Thyroid gland (tissue), 4 donors: ENCODE data around the gene UGT3A1.

Experiments used
- POLR2A ChIP-seq, 2 donors: fragments of 450-650 bp; IDR thresholded peaks; one replicate each; pipeline ENCODE4 v1.6.1; 2017; ENCODE audit warnings: antibody characterized with exemption in 2 of 2, mild to moderate bottlenecking in 2 of 2, moderate library complexity in 1 of 2
- TF ChIP-seq, protein P1 (sequence below), 6 experiments: fragments of 200-600 bp in 3 of 6; fragments of 450-650 bp in 3 of 6; sonication (generic) in 3 of 6; IDR thresholded peaks; one replicate each; pipeline ENCODE4 v1.5.1; 2016 to 2019; ENCODE audit warnings: antibody characterized with exemption in 6 of 6, mild to moderate bottlenecking in 2 of 6, inconsistent platforms in 1 of 6, moderate library complexity in 1 of 6

DNA sequence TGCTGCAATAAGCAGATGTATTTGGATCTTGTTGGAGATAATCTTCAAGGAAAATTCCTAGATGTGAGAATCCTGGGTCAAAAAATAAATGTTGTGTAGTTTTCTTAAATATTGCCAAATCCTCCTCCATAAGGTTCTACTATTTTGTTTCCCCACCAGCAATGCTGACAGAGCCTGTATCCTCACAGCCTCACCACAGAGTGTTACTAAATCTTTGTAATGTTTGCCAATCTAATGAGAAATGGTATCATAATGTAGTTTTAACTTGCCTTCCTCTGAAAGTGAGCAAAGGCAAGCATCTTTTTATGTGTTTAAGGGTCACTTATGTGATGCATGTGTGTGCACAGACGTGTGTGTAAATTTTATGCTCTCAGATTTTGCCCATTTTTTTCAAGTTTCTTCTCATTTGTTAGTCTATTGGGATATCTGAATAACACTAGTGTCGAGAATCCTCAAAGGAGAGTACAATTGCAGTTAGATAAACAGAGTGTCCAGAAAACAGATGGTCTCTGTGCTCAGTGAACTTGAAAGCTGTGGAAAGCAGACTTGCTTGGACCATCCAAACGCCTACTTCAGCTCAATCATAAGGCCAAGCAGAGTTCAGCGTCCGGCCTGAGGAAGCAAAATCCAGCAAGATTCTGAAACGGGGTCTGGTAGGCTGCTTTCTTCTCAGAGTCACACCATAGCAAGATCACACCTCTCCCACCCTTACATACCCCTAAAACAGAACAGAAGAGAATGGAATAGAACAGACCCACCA is 35.7 kb upstream of the UGT3A1 start:
- no peak for TF ChIP-seq POLR2A (IDR thresholded peaks at IDR 0.05)
- TF ChIP-seq, protein P1, sequence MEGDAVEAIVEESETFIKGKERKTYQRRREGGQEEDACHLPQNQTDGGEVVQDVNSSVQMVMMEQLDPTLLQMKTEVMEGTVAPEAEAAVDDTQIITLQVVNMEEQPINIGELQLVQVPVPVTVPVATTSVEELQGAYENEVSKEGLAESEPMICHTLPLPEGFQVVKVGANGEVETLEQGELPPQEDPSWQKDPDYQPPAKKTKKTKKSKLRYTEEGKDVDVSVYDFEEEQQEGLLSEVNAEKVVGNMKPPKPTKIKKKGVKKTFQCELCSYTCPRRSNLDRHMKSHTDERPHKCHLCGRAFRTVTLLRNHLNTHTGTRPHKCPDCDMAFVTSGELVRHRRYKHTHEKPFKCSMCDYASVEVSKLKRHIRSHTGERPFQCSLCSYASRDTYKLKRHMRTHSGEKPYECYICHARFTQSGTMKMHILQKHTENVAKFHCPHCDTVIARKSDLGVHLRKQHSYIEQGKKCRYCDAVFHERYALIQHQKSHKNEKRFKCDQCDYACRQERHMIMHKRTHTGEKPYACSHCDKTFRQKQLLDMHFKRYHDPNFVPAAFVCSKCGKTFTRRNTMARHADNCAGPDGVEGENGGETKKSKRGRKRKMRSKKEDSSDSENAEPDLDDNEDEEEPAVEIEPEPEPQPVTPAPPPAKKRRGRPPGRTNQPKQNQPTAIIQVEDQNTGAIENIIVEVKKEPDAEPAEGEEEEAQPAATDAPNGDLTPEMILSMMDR (IDR thresholded peaks at IDR 0.05): no peak
